SK-N-SH (cell line): Measurements from ENCODE around the gene ABCB10.

Source experiments
- POLR2AphosphoS5 ChIP-seq: IDR thresholded peaks from 2 replicates; pipeline ENCODE4 v1.6.1; 2012; ENCODE audit warnings: low read depth, low read length
- RFX5 ChIP-seq: IDR thresholded peaks from 2 replicates; pipeline ENCODE4 v1.6.1; 2012; ENCODE audit warnings: mild to moderate bottlenecking, improper control_type of control experiment, low read length
- TAF1 ChIP-seq: IDR thresholded peaks from 2 replicates; pipeline ENCODE4 v1.6.1; 2012; ENCODE audit warnings: low read depth, mild to moderate bottlenecking, low read length, moderate library complexity, borderline replicate concordance
- TF ChIP-seq, protein P1 (sequence below): fragments of 200-600 bp; sonication (generic); IDR thresholded peaks from 2 replicates; pipeline ENCODE4 v1.6.1; 2017; ENCODE audit warnings: antibody characterized with exemption, mild to moderate bottlenecking, moderate library complexity

DNA sequence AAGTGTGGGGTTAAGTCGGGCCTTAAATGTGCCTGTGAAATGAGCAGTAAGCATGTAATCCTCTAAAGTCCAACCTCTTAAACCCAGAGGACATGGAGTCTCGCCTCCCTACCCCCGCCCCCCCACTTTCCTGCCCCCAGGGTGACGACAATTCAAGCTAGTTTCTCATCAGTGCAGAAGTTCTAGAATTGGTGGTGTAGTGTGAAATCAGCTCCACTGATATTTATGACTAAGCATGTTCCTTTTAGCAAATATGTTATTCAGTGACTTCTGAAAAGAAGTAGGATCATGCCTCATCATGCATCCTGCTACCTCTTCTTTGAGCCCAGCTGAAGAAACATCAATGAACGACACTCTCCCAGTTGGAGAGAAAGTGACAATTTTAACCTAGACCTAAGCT, 2.6 kb upstream of the ABCB10 start:
- TF ChIP-seq TAF1: no peak
- TF ChIP-seq, protein P1, sequence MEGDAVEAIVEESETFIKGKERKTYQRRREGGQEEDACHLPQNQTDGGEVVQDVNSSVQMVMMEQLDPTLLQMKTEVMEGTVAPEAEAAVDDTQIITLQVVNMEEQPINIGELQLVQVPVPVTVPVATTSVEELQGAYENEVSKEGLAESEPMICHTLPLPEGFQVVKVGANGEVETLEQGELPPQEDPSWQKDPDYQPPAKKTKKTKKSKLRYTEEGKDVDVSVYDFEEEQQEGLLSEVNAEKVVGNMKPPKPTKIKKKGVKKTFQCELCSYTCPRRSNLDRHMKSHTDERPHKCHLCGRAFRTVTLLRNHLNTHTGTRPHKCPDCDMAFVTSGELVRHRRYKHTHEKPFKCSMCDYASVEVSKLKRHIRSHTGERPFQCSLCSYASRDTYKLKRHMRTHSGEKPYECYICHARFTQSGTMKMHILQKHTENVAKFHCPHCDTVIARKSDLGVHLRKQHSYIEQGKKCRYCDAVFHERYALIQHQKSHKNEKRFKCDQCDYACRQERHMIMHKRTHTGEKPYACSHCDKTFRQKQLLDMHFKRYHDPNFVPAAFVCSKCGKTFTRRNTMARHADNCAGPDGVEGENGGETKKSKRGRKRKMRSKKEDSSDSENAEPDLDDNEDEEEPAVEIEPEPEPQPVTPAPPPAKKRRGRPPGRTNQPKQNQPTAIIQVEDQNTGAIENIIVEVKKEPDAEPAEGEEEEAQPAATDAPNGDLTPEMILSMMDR: no peak
- TF ChIP-seq POLR2AphosphoS5: no peak
- no peak for TF ChIP-seq RFX5
